Measurements from ENCODE around the gene SPRR4.

DNA sequence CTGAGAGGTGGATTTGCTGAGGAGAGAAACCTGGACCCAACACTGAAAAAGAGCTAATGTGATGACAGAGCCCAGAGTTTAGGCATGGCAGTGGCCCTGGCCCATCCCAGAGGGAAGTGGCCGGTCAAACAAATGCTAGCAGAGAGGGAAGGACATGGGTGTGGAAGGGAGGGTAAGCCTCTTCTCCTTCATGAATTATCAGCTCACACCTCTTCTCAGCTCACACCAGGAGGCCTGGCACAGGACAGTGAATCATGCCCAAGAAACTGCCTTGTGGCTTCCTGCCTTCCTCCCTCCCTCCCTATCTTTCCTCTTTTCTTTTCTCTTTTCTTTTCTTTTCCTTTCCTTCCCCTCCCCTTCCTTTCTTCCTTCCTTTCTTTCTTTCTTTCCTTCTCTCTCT is 29.8 kb downstream of the SPRR4 start:
- no peak for TF ChIP-seq POLR2A (IDR thresholded peaks at IDR 0.05)
- TF ChIP-seq, protein P1, sequence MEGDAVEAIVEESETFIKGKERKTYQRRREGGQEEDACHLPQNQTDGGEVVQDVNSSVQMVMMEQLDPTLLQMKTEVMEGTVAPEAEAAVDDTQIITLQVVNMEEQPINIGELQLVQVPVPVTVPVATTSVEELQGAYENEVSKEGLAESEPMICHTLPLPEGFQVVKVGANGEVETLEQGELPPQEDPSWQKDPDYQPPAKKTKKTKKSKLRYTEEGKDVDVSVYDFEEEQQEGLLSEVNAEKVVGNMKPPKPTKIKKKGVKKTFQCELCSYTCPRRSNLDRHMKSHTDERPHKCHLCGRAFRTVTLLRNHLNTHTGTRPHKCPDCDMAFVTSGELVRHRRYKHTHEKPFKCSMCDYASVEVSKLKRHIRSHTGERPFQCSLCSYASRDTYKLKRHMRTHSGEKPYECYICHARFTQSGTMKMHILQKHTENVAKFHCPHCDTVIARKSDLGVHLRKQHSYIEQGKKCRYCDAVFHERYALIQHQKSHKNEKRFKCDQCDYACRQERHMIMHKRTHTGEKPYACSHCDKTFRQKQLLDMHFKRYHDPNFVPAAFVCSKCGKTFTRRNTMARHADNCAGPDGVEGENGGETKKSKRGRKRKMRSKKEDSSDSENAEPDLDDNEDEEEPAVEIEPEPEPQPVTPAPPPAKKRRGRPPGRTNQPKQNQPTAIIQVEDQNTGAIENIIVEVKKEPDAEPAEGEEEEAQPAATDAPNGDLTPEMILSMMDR (IDR thresholded peaks at IDR 0.05) = no peak

Data from testis (tissue), 2 donors.